Upper lobe of left lung (tissue), 4 donors: ENCODE results near the gene GRM3.

ENCODE experiments used
- CTCF ChIP-seq, 6 experiments: fragments of 450-650 bp in 4 of 6; fragments of 200-600 bp in 2 of 6; sonication (generic) in 2 of 6; IDR thresholded peaks; one replicate each; pipeline ENCODE4 v1.5.1; 2016 to 2019; ENCODE audit warnings: antibody characterized with exemption in 6 of 6
- POLR2AphosphoS5 ChIP-seq, 2 donors: sonication (generic); formaldehyde crosslinking; IDR thresholded peaks; one replicate each; pipeline ENCODE4 v1.5.1; 2017; ENCODE audit warnings: antibody characterized with exemption in 2 of 2

DNA sequence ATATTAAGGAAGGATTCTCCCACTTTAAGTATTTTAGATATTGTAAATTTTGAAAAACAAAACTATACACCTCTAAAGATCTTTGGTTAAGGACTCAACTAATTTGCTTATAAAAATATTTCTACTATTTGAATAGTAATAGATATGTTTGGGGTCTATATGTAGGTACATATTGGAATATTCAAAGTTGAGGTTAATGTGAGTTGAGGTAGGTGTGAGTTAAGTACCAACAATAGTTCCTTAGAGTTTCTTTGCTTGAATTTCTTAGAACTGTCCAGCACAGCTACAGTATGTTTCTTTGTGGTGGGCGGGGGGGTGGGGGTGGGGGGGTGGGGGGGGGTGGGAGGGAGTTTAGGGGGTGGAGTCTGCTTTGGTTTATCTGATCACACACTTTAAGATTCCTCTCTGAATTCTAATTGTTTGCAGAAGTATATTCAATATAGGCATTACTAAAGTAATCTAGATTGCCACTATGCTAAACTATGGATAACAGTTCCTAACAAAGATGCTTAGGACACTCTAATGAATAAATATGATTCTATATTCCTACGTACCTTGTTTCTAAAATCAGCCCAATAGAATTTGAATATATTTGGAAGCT lies 2.1 kb downstream of the GRM3 start:
- TF ChIP-seq CTCF (IDR thresholded peaks at IDR 0.05): no peak
- TF ChIP-seq POLR2AphosphoS5 (IDR thresholded peaks at IDR 0.05): no peak
